ENCODE measurements around the gene WDFY2.

GRCh38 chr13:51619614-51620013 is 35.4 kb downstream of the WDFY2 start:
- no peak for TF ChIP-seq EZH2 (IDR thresholded peaks at IDR 0.05; ENCODE audit: borderline replicate concordance, low read depth, low read length, poor library complexity, severe bottlenecking)
- no peak for TF ChIP-seq CTCF (conservative IDR thresholded peaks at IDR 0.05; ENCODE audit: low read depth, low read length)
